ENCODE data around the gene ASPHD1.
"Not testable (repeated sequence)": the region's sequence is repeated elsewhere in the genome, so short reads cannot be mapped to it uniquely, and the experiment has no call there.

The ASPHD1 gene

GRCh38 chr16:29877266-29877961, 22.9 kb upstream of the ASPHD1 start:
- DNase-seq, result no peak

GRCh38 chr16:29878172-29878571, 22.1 kb upstream of the ASPHD1 start:
- DNase-seq, result no peak

GRCh38 chr16:29881050-29881449, 19.2 kb upstream of the ASPHD1 start:
- DNase-seq, result no peak

- no peak for DNase-seq
Observed at GRCh38 chr16:29883987-29884386, 16.3 kb upstream of the ASPHD1 start.

- not testable (repeated sequence) for DNase-seq
Observed at GRCh38 chr16:29889372-29889771, 10.9 kb upstream of the ASPHD1 start.

GRCh38 chr16:29891525-29892457, 8.5 kb upstream of the ASPHD1 start:
- DNase-seq, result no peak

GRCh38 chr16:29892458-29892813, 7.9 kb upstream of the ASPHD1 start:
- DNase-seq, result no peak

- DNase-seq, result no peak
Observed at GRCh38 chr16:29893553-29893952, 6.7 kb upstream of the ASPHD1 start.

GRCh38 chr16:29894352-29894751, 5.9 kb upstream of the ASPHD1 start:
- DNase-seq, result no peak

- DNase-seq, result no peak
Observed at GRCh38 chr16:29896841-29897240, 3.4 kb upstream of the ASPHD1 start.

- no peak for DNase-seq
Observed at GRCh38 chr16:29897333-29897732, 3.0 kb upstream of the ASPHD1 start.

- DNase-seq, result no peak
Observed at GRCh38 chr16:29898135-29898803, 2.0 kb upstream of the ASPHD1 start.

GRCh38 chr16:29898804-29899515, 1.3 kb upstream of the ASPHD1 start:
- no peak for DNase-seq

- no peak for DNase-seq
Observed at GRCh38 chr16:29899516-29900101, 679 bp upstream of the ASPHD1 start, which contains the start of gene SEZ6L2. Gene SEZ6L2, minus strand, starts transcription at chr16:29899550. Its CDS starts 531 bp downstream, at chr16:29899019.

GRCh38 chr16:29900888-29901606, 759 bp downstream of the ASPHD1 start:
- DNase-seq, result no peak

GRCh38 chr16:29901607-29901945, 1.3 kb downstream of the ASPHD1 start:
- no peak for DNase-seq

GRCh38 chr16:29903590-29903989, 3.3 kb downstream of the ASPHD1 start:
- no peak for DNase-seq

GRCh38 chr16:29904947-29905346, 4.7 kb downstream of the ASPHD1 start:
- no peak for DNase-seq

GRCh38 chr16:29905668-29906067, 5.4 kb downstream of the ASPHD1 start:
- DNase-seq, result no peak

- DNase-seq, result no peak
Observed at GRCh38 chr16:29906520-29907244, 6.4 kb downstream of the ASPHD1 start.

- DNase-seq, result no peak
Observed at GRCh38 chr16:29907973-29908372, 7.7 kb downstream of the ASPHD1 start.
